Measurements from ENCODE around the gene ADAMTS9. TPM values are rescaled to one million over a fixed set of nuclear protein-coding genes. Genes with fewer than 3 reads are reported as not detected.
A peak's percentile ranks its signal among the peaks of the same experiment; 100 is the strongest.

ADAMTS9 gene
- total and polyA plus RNA-seq, 8 donors, result 36.3 to 78.0 (median 56.7) TPM

- peaks cover 0 to 55% of the 10 kb centered on the region in 2 donors for H3K36me3 ChIP-seq
- no peak overlapping the region for H3K4me3 ChIP-seq
- no peaks in the 10 kb centered on the region for H3K27me3 ChIP-seq
- ATAC-seq (no peak), DNase-seq (no peak)
- intact Hi-C loops (cut with DNase I), result no loop called here
- H3K4me1 ChIP-seq, result no peaks in the 10 kb centered on the region
- TF ChIP-seq, protein P1, sequence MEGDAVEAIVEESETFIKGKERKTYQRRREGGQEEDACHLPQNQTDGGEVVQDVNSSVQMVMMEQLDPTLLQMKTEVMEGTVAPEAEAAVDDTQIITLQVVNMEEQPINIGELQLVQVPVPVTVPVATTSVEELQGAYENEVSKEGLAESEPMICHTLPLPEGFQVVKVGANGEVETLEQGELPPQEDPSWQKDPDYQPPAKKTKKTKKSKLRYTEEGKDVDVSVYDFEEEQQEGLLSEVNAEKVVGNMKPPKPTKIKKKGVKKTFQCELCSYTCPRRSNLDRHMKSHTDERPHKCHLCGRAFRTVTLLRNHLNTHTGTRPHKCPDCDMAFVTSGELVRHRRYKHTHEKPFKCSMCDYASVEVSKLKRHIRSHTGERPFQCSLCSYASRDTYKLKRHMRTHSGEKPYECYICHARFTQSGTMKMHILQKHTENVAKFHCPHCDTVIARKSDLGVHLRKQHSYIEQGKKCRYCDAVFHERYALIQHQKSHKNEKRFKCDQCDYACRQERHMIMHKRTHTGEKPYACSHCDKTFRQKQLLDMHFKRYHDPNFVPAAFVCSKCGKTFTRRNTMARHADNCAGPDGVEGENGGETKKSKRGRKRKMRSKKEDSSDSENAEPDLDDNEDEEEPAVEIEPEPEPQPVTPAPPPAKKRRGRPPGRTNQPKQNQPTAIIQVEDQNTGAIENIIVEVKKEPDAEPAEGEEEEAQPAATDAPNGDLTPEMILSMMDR (IDR thresholded peaks at IDR 0.05), result no peak
- no peaks in the 10 kb centered on the region for H3K9me3 ChIP-seq
- H3K27ac ChIP-seq, result no peak overlapping the region
Observed at GRCh38 chr3:64644483-64644882, 43.3 kb downstream of the ADAMTS9 start.

DNA sequence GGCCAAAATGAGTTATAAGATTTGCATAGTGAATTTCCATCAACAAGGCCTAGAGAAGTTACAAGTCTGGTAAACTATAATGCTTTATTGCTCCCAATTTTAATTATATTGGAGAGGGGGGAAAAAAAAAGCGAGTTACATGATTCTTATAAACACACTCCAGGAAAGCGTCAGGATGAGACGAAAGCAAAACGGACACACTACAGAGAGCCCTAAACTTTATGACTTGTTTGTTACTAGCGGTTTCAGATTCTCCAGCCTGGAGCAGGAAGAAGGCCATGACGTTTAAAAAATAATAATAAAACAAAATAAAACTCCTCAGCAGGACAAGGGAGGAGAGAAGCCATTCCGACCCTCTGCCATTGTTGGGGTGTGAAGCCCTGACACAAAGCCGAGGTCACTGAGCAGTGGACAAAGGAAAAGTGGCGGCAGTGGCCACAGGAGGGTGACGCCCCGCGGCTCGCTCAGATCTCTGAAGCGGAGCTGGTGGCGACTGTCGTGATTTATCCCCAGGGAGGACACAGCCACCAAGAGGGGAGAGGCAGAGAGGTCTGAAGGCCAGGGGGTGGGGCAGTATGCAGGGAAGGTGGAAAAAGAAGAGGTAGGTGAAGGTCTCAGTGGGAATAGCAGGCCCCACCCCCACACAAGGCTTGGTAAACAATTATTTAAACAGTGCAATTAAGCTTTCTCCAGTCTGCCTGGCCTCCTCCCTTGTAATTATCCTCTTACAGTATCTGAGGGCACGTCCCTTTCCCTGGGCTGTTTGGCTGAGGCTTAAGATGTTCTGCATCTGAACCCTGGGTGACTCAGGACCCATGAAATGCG lies 45.3 kb downstream of the ADAMTS9 start:
- H3K36me3 ChIP-seq, result peaks cover 0 to 49% of the 10 kb centered on the region in 2 donors

DNA sequence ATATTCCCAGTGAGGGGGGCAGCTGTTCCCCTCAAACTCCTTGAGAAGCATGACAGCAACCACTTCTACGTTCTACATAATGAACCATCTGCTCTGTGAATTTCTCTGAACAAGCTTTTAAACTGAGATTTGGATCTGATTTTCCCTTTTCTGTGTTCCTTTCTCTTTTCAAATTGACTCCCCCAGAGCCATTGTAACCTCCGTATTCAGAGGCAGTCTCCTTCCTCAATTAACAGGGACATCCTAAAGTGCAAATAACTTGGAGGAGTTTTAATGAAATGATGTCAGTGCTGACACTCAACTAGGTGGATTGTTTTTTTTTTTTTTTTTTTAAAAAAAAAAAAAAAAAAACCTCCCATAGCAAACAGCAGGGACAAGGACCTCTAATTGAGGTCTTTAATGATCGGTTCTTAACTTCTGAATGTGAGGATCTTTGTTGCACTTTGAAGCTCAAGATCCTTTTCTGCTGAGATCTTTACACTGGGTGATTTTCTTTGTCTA lies 48.8 kb downstream of the ADAMTS9 start:
- no peak overlapping the region for H3K27ac ChIP-seq
- TF ChIP-seq, protein P1 (IDR thresholded peaks at IDR 0.05), result no peak
- H3K4me3 ChIP-seq, result no peak overlapping the region
- intact Hi-C loops (cut with DNase I), result no loop called here
- H3K9me3 ChIP-seq, result no peaks in the 10 kb centered on the region
- H3K4me1 ChIP-seq, result no peaks in the 10 kb centered on the region
- ATAC-seq (no peak), DNase-seq (no peak)
- peaks cover 0 to 41% of the 10 kb centered on the region in 2 donors for H3K36me3 ChIP-seq
- H3K27me3 ChIP-seq, result no peaks in the 10 kb centered on the region

More for the DNA sequence above, 45.3 kb downstream of the ADAMTS9 start:
- Histone ChIP-seq H3K4me1 (no peaks in the 10 kb centered on the region), H3K27ac (no peak overlapping the region), H3K9me3 (no peaks in the 10 kb centered on the region), H3K4me3 (no peak overlapping the region), H3K27me3 (no peaks in the 10 kb centered on the region)
- intact Hi-C loops (cut with DNase I), result no loop called here
- TF ChIP-seq, protein P1 (IDR thresholded peaks at IDR 0.05), result no peak
- no peak for ATAC-seq
- DNase-seq, result no peak

DNA sequence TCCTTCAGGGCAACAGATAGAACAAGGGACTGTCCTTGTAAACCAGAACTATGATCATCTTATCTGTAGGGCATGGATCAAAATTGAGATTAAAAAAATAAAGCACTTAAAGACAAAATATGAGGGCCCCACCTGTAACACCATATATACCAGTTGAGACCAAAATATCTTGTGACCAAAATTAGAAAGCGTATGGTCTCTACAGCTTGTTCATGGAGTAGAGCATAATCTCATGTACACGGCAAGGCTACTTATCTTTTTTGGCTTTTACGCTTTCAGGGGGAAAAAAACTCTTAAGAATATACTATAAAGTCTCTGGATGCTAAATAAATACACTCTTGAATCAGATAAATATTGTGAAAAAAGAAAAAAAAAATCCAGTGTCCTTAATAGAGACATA lies 49.3 kb downstream of the ADAMTS9 start:
- intact Hi-C loops (cut with DNase I), result no loop called here
- no peak for DNase-seq

DNA sequence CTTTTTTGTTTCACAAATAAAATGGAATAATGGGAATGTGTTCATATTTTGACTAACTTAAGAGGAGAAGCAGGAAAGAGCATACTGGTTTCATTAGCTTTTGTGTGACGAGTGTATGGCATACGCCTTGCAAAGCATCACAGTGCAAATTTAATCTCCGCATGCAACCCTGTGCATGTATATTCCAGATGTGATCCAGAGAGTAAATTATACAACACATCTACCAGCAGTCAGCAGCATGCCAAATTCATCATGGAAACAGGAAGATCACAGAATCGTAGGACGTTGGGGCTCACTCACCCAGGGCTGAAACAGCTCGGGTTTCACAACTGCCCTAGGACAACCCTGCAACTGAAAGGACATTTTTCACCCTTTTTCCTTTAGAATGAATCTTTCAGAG lies 53.4 kb downstream of the ADAMTS9 start:
- DNase-seq, result peak in 1 of 4 donors; percentile 19
- no peaks in the 10 kb centered on the region for H3K9me3 ChIP-seq
- TF ChIP-seq, protein P1 (IDR thresholded peaks at IDR 0.05), result no peak
- no peak overlapping the region for H3K4me3 ChIP-seq
- no peaks in the 10 kb centered on the region for H3K27me3 ChIP-seq
- ATAC-seq, result no peak
- H3K36me3 ChIP-seq, result peaks cover 0 to 68% of the 10 kb centered on the region in 2 donors
- intact Hi-C loops (cut with DNase I), result no loop called here
- H3K4me1 ChIP-seq, result no peaks in the 10 kb centered on the region
- no peak overlapping the region for H3K27ac ChIP-seq

More for the DNA sequence above, 49.3 kb downstream of the ADAMTS9 start:
- Histone ChIP-seq H3K4me1 (no peaks in the 10 kb centered on the region), H3K27me3 (no peaks in the 10 kb centered on the region), H3K27ac (no peak overlapping the region), H3K36me3 (peaks cover 0 to 46% of the 10 kb centered on the region in 2 donors), H3K4me3 (no peak overlapping the region), H3K9me3 (no peaks in the 10 kb centered on the region)
- ATAC-seq, result no peak
- TF ChIP-seq, protein P1 (IDR thresholded peaks at IDR 0.05), result no peak

Data from left lung (tissue), 10 donors.